Activated CD4-positive, CD25-positive, alpha-beta regulatory T cell treated with anti-CD3 and anti-CD28 coated beads, Interleukin-2, amount 50 U/mL, for 72 hours (primary cell): ENCODE data around the gene TYK2.
A peak's percentile ranks its signal among the peaks of the same experiment; 100 is the strongest.

Experiments used
- DNase-seq: peaks from one replicate; pipeline ENCODE4 v3.0.0; 2021

The TYK2 gene

GRCh38 chr19:10332965-10333757, 47.2 kb downstream of the TYK2 start, which contains the start of gene RAVER1:
RAVER1 (minus strand) TSS chr19:10333529; CDS start chr19:10333507, 22 bp downstream.
- DNase-seq: peak; percentile 98

GRCh38 chr19:10332158-10332964, 48.0 kb downstream of the TYK2 start:
- DNase-seq: no peak

- no peak for DNase-seq
Measured at GRCh38 chr19:10329555-10329954, 50.8 kb downstream of the TYK2 start.

- DNase-seq: no peak
Measured at GRCh38 chr19:10328558-10329429, 51.6 kb downstream of the TYK2 start.

GRCh38 chr19:10327793-10328192, 52.6 kb downstream of the TYK2 start:
- DNase-seq: no peak

GRCh38 chr19:10325732-10326131, 54.6 kb downstream of the TYK2 start:
- no peak for DNase-seq

GRCh38 chr19:10321874-10322835, 58.2 kb downstream of the TYK2 start:
- DNase-seq: no peak

GRCh38 chr19:10321417-10321797, 59.0 kb downstream of the TYK2 start:
- no peak for DNase-seq

- DNase-seq: no peak
Measured at GRCh38 chr19:10320602-10321416, 59.6 kb downstream of the TYK2 start.

GRCh38 chr19:10318807-10319682, 61.3 kb downstream of the TYK2 start:
- no peak for DNase-seq

- no peak for DNase-seq
Measured at GRCh38 chr19:10317857-10318462, 62.4 kb downstream of the TYK2 start.

- no peak for DNase-seq
Measured at GRCh38 chr19:10317045-10317856, 63.1 kb downstream of the TYK2 start.

- DNase-seq: no peak
Measured at GRCh38 chr19:10316229-10317044, 63.9 kb downstream of the TYK2 start.

GRCh38 chr19:10315335-10316214, 64.8 kb downstream of the TYK2 start, which contains the start of gene FDX2:
FDX2 (minus strand) TSS chr19:10316015; CDS start chr19:10315996, 19 bp downstream.
- peak; percentile 94 for DNase-seq

- no peak for DNase-seq
Measured at GRCh38 chr19:10309423-10309822, 70.9 kb downstream of the TYK2 start, which contains the start of gene ZGLP1. ZGLP1 (minus strand) TSS chr19:10309815.

GRCh38 chr19:10306327-10306726, 74.0 kb downstream of the TYK2 start:
- no peak for DNase-seq
